ENCODE results near the gene SKIL. TPM values are rescaled to one million over a fixed set of nuclear protein-coding genes. Genes with fewer than 3 reads are reported as not detected.

SKIL gene
- total and polyA plus RNA-seq, 2 donors (not counting 1 experiment from before 2014, with no cell fraction given), result 7.7 to 145 TPM

- Histone ChIP-seq H3K4me2 (replicated peaks; ENCODE audit: low read depth, low read length, poor library complexity, severe bottlenecking) (no peak overlapping the region), H4K20me1 (ENCODE audit: control insufficient read depth, insufficient read depth, low read length, poor library complexity, severe bottlenecking) (no peaks in the 10 kb centered on the region), H3K27me3 (replicated peaks in 1 of 4; ENCODE audit: control extremely low read depth in 1 of 4, control insufficient read depth in 3 of 4, insufficient read depth in 4 of 4, low read length in 3 of 4) (no peaks in the 10 kb centered on the region), H3K4me3 (ENCODE audit: control extremely low read depth in 1 of 5, extremely low read depth in 1 of 5, insufficient read depth in 1 of 5, low read depth in 2 of 5, low read length in 4 of 5) (no peak overlapping the region), H3K9me3 (ENCODE audit: control extremely low read depth in 1 of 3, control insufficient read depth in 2 of 3, insufficient read depth in 1 of 3, low read length in 2 of 3) (no peaks in the 10 kb centered on the region), H3K36me3 (replicated peaks in 1 of 2; ENCODE audit: control extremely low read depth in 1 of 2, control insufficient read depth in 1 of 2, extremely low read depth in 1 of 2, insufficient read depth in 2 of 2, low read length in 1 of 2) (no peaks in the 10 kb centered on the region), H3K4me1 (ENCODE audit: control insufficient read depth in 2 of 2, insufficient read depth in 2 of 2, low read length in 2 of 2) (peaks cover 37 to 40% of the 10 kb centered on the region in 2 donors), H3K27ac (ENCODE audit: low read length in 2 of 2) (no peak overlapping the region), H3K79me2 (ENCODE audit: control insufficient read depth, insufficient read depth, low read length) (peaks cover 22% of the 10 kb centered on the region), H3K9ac (ENCODE audit: low read length) (no peak overlapping the region), H2AFZ (ENCODE audit: insufficient read depth, low read depth, low read length, poor library complexity, severe bottlenecking) (no peak overlapping the region)
- no peak for ATAC-seq (ENCODE audit: low read depth)
- TF ChIP-seq CTCF (IDR thresholded peaks at IDR 0.05) (no peak), EZH2 (IDR thresholded peaks at IDR 0.05; ENCODE audit: borderline replicate concordance, insufficient read depth, low read depth, low read length, poor library complexity, severe bottlenecking) (no peak)
- ChIA-PET CTCF (no interaction called here), POLR2A (interaction anchor here (0.6 to 0.7 kb wide), 2 partner anchors 25 to 432 kb away, joined by 3 to 6 read pairs; no protein-coding TSS in a partner anchor)
- H3K4me3 Mint-ChIP-seq, result no peak overlapping the region
- H3K27ac Mint-ChIP-seq, result no peak overlapping the region
- H3K4me1 Mint-ChIP-seq, result peaks cover 44% of the 10 kb centered on the region
- H3K27me3 Mint-ChIP-seq, result no peaks in the 10 kb centered on the region
- intact Hi-C loops (cut with micrococcal nuclease), result no loop called here
- no peaks in the 10 kb centered on the region for H3K9me3 Mint-ChIP-seq (ENCODE audit: insufficient read depth)
- WGBS (ENCODE audit: insufficient coverage), result 96% methylated on average over 6 of the region's 12 CpGs
- DNase-seq, result no peak
Observed at GRCh38 chr3:170346481-170347392, 10.8 kb upstream of the SKIL start.
